GM12878 (cell line): Measurements from ENCODE around the gene UBE2QL1. TPM values are rescaled to one million over a fixed set of nuclear protein-coding genes. Genes with fewer than 3 reads are reported as not detected.

Experiments used
- ATAC-seq: fragments of 200-7000 bp; cut with Tn5 transposase; 3 replicates; pipeline ENCODE4 v1.9.1; 2020; ENCODE audit warnings: mild to moderate bottlenecking, moderate library complexity
- BruUV-seq: library from RNA; stranded (reverse); fragments of 400-500 nt; replicated peaks from 2 replicates; lab custom pipeline; 2021; lab: Mats Ljungman, UMichigan
- CTCF ChIA-PET: fragments of 300-600 bp; sonication (Branson Sonifier 250); formaldehyde crosslinking; extraction: SDS; loops from one replicate; lab custom pipeline; 2021; ENCODE audit warnings: inconsistent platforms; lab: Yijun Ruan, JAX
- POLR2A ChIA-PET: fragments of 350-600 bp; formaldehyde crosslinking; extraction: SDS; loops from one replicate; lab custom pipeline; 2021; ENCODE audit warnings: inconsistent platforms; lab: Charles Lee
- RAD21 ChIA-PET: fragments of 300-600 bp; sonication (Branson Sonifier 250); formaldehyde crosslinking; loops from one replicate; lab custom pipeline; 2023; ENCODE audit warnings: antibody characterized with exemption; ENCODE audit not compliant: unreplicated experiment; lab: Charles Lee
- SMC1A ChIA-PET: fragments of 300-600 bp; sonication (Branson Sonifier 250); formaldehyde crosslinking; loops from one replicate; lab custom pipeline; 2023; ENCODE audit not compliant: unreplicated experiment, uncharacterized antibody; lab: Charles Lee
- DNase-seq: peaks from one replicate; pipeline ENCODE4 v3.0.0-alpha.2; 2011; ENCODE audit warnings: low read depth, low spot score
- FAIRE-seq: peaks from 3 replicates; lab custom pipeline; 2011; peaks lifted over from hg19 to GRCh38; lab: Jason Lieb, UNC
- H2AFZ ChIP-seq: 2 replicates; pipeline ENCODE4 v1.6.0; 2011; ENCODE audit warnings: low read depth, low read length, control low read depth; ENCODE audit not compliant: control insufficient read depth
- H3K27ac ChIP-seq: 2 replicates; pipeline ENCODE4 v1.5.1; 2011; ENCODE audit warnings: control low read depth; ENCODE audit not compliant: control insufficient read depth, insufficient read depth
- H3K27me3 ChIP-seq, 2 experiments: replicated peaks in 1 of 2; 2 replicates each; pipeline versions ENCODE4 v1.6.0 to v1.6.1; 2011; ENCODE audit warnings: low read length in 1 of 2; ENCODE audit not compliant: control insufficient read depth in 2 of 2, insufficient read depth in 2 of 2
- H3K36me3 ChIP-seq, 2 experiments: 2 replicates each; pipeline ENCODE4 v1.5.1; 2011; ENCODE audit warnings: low read length in 1 of 2; ENCODE audit not compliant: control insufficient read depth in 2 of 2, insufficient read depth in 2 of 2
- H3K4me1 ChIP-seq: 2 replicates; pipeline ENCODE4 v1.6.1; 2011; ENCODE audit warnings: mild to moderate bottlenecking, low read length, moderate library complexity, mixed read lengths; ENCODE audit not compliant: control insufficient read depth, insufficient read depth
- H3K4me2 ChIP-seq: 2 replicates; pipeline ENCODE4 v1.6.0; 2011; ENCODE audit warnings: control low read depth; ENCODE audit not compliant: control insufficient read depth, insufficient read depth
- H3K4me3 ChIP-seq: fragments of 200-600 bp; sonication (generic); 2 replicates; pipeline ENCODE4 v1.5.1; 2016
- H3K79me2 ChIP-seq: 2 replicates; pipeline ENCODE4 v1.6.0; 2011; ENCODE audit warnings: low read length; ENCODE audit not compliant: control insufficient read depth, insufficient read depth
- H3K9ac ChIP-seq: 2 replicates; pipeline ENCODE4 v1.8.0; 2011; ENCODE audit warnings: low read length, control low read depth, mixed read lengths; ENCODE audit not compliant: control insufficient read depth, insufficient read depth
- H3K9me3 ChIP-seq: replicated peaks from 3 replicates; pipeline ENCODE4 v1.5.1; 2011; ENCODE audit warnings: mild to moderate bottlenecking, low read length; ENCODE audit not compliant: control insufficient read depth, insufficient read depth
- H4K20me1 ChIP-seq: 2 replicates; pipeline ENCODE4 v1.6.0; 2011; ENCODE audit not compliant: control insufficient read depth, insufficient read depth
- IKZF1 ChIP-seq: fragments of 450-650 bp; conservative IDR thresholded peaks from 2 replicates; pipeline ENCODE4 v1.6.1; 2017; ENCODE audit warnings: antibody characterized with exemption, mild to moderate bottlenecking
- MYC ChIP-seq: IDR thresholded peaks from 2 replicates; pipeline ENCODE4 v1.6.1; 2011; ENCODE audit warnings: mild to moderate bottlenecking, low read length, moderate library complexity, inconsistent platforms; ENCODE audit not compliant: insufficient read depth, insufficient replicate concordance, insufficient read length, severe bottlenecking
- TAF1 ChIP-seq: IDR thresholded peaks from 2 replicates; pipeline ENCODE4 v1.6.1; 2011; ENCODE audit warnings: mild to moderate bottlenecking, low read depth, low read length, borderline replicate concordance
- TBL1XR1 ChIP-seq: IDR thresholded peaks from 2 replicates; pipeline ENCODE4 v1.6.1; 2012; ENCODE audit warnings: low read depth, low read length, improper control_type of control experiment
- TCF3 ChIP-seq: IDR thresholded peaks from 2 replicates; pipeline ENCODE4 v1.6.1; 2012; ENCODE audit warnings: low read depth, mild to moderate bottlenecking, low read length, borderline replicate concordance; ENCODE audit not compliant: insufficient read depth
- ZBTB4 ChIP-seq: fragments of 450-650 bp; formaldehyde crosslinking; IDR thresholded peaks from 2 replicates; pipeline ENCODE4 v1.4.0; 2022; ENCODE audit warnings: mild to moderate bottlenecking, moderate library complexity
- ZNF592 ChIP-seq: fragments of 450-650 bp; IDR thresholded peaks from 2 replicates; pipeline ENCODE4 v1.6.1; 2017; ENCODE audit warnings: mild to moderate bottlenecking, moderate library complexity
- WGBS: methylation state at CpG from one replicate; pipeline ENCODE4 v1.1.6; 2016; ENCODE audit warnings: low lambda C conversion rate; ENCODE audit not compliant: insufficient replicate concordance, insufficient coverage; ENCODE audit errors: missing lambda C conversion rate; 5-methylcytosine and 5-hydroxymethylcytosine counted together
- in situ Hi-C: fragments of 300-500 bp; cut with MboI; formaldehyde crosslinking; loops from 9 replicates; pipeline ENCODE4 v1.14.3; 2018; ENCODE audit warnings: mixed read lengths
- intact Hi-C: fragments of 100-400 bp; cut with micrococcal nuclease; formaldehyde crosslinking; loops from one replicate; pipeline ENCODE4 v1.14.2; 2022; ENCODE audit not compliant: unreplicated experiment
- polyA plus RNA-seq, 11 experiments: library from polyadenylated mRNA; depleted of rRNA in 4 of 11; unstranded in 6 of 11; stranded (reverse) in 5 of 11; fragments of >200 nt; fragmentation: Nextera tagmentation in 4 of 11; fragmentation: Illumina TruSeq in 1 of 11; extraction: Ambion mirVana in 4 of 11; extraction: Trizol in 1 of 11; gene quantifications; 1 replicate in 1 of 11; 2 replicates in 10 of 11; pipeline versions ENCODE4 v1.2.1 to v1.2.3, GENCODE V29; 2011 to 2016; ENCODE audit warnings: inconsistent platforms in 2 of 11, missing spikeins in 2 of 11, low read depth in 1 of 11
- total RNA-seq, 4 experiments: library from RNA; depleted of rRNA in 3 of 4; stranded (reverse); fragments of >200 nt in 3 of 4; fragmentation: Illumina TruSeq in 1 of 4; extraction: Trizol in 1 of 4; gene quantifications; 2 replicates each; pipeline versions ENCODE4 v1.2.1 to v1.2.3, GENCODE V29; 2013 to 2021

UBE2QL1 gene
- total and polyA plus RNA-seq, 10 of the 15 experiments (the other 5 are each of a cell fraction or from before 2014, with no cell fraction given): 0.03 to 0.62 (median 0.04) TPM; not detected in 6

GRCh38 chr5:6439588-6440550 lies 8.8 kb upstream of the UBE2QL1 start (continued):
- TF ChIP-seq ZNF592: no peak
- no peak for TF ChIP-seq IKZF1

- peaks cover 0 to 4% of the 10 kb centered on the region in 2 experiments; a peak in 1 of 4 replicates for H3K27me3 ChIP-seq
- no peak overlapping the region for H3K4me2 ChIP-seq
- H3K4me1 ChIP-seq: no peaks in the 10 kb centered on the region
- FAIRE-seq (no peak), ATAC-seq (no peak), DNase-seq (no peak)
- in situ Hi-C loops: no loop called here
- no peak overlapping the region for H3K9ac ChIP-seq
- H3K4me3 ChIP-seq: no peak overlapping the region
- H3K27ac ChIP-seq: no peak overlapping the region
- H4K20me1 ChIP-seq: no peaks in the 10 kb centered on the region
- no peaks in the 10 kb centered on the region for H3K36me3 ChIP-seq
- TF ChIP-seq MYC (no peak), TBL1XR1 (no peak), ZBTB4 (no peak), TCF3 (no peak), TAF1 (no peak)
- H2AFZ ChIP-seq: no peak overlapping the region
- H3K79me2 ChIP-seq: no peaks in the 10 kb centered on the region
- CTCF ChIA-PET: no interaction called here
- intact Hi-C loops: no loop called here
- POLR2A ChIA-PET: no interaction called here
- RAD21 ChIA-PET: no interaction called here
- H3K9me3 ChIP-seq: no peaks in the 10 kb centered on the region; the same call in 2 of the 3 replicates
- SMC1A ChIA-PET: no interaction called here
- WGBS: 34% methylated on average over 2 of the region's 2 CpGs
- BruUV-seq: no TSS peak
Measured at GRCh38 chr5:6442333-6442732, 6.3 kb upstream of the UBE2QL1 start.
